Activated CD4-positive, CD25-positive, alpha-beta regulatory T cell (primary cell): ENCODE results near the gene METTL23.
A peak's percentile ranks its signal among the peaks of the same experiment; 100 is the strongest.
"Not testable (repeated sequence)": the region's sequence is repeated elsewhere in the genome, so short reads cannot be mapped to it uniquely, and the experiment has no call there.

Source experiments
- DNase-seq, 4 experiments: peaks; one replicate each; lab custom pipeline; 2025; lab: John Stamatoyannopoulos, UW

Gene METTL23

DNA sequence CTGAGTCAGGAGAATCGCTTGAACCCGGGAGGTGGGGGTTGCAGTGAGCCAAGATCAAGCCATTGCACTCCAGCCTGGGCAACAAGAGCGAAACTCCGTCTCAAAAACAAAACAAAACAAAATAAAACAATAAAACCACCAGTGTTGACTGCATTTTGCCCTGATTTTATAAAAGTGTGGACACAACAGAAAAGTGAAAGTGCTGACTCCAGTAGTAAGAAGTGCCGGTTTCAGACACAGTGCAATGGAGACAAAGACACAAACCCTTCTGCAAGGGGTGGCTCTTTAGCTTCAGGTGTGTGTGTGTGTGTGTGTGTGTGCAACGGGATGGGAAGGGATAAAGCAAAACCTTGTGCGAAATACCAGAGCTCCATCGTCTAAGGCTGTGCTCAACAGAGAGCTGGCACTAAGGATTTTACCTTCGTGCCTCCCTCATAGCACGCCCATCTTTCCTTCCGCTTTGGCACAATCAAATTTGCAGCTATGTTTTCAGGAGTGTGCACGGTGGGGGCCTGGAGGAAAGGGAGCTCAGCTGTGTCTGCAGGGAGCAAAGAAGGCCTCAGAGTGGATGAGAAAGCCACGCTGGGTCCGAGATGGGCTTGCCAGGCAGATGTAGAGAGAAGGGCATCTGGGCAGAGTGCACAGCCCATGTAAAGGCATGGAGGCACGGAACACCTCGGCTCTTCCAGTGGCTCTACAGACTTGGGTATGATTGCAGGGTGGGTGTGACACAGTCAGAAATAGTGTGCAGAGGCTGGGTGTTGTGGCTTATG, 31.4 kb upstream of the METTL23 start:
- DNase-seq, result no peak

DNA sequence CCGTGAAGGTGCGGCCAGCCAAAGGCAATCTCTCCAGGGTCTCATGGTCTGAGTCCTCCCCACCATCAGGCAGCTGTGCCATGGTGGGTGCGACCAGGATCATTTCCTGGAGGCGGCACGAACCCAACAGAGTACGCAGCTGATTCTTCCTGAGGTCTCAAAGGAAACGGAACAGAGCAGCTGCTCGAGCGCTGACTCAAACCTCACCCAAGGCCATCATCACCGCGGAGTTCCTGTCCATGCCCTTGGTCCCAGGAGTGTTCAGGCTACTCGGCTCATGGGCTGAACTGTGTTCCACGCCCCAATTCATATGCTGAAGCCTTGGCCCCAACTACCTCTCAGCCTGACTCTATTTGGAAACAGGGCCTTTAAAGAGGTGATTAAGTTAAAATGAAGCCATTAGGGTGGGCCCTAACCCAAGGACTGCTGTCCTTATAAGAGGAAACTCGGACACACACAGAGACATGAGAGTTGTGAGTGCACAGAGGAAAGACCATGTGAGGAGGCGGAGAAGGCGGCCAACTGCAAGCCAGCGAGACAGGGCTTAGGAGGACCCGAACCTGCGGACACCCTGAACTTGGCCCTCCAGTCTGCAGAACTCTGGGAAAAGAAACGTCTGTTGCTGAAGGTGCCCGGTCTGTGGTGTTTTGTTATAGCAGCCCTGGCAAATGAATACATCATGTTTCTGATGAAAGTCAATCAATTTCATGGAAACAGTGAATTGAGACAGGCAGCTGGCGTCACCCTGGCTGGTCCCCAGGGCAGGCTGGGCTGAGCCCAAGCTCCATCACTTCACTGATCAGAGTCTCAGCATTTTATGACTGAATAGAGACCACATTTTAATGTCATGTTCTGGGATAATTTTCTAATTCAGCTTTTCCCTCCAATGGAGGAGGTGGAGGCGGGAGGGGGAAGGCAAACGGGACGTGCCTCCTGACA, 29.6 kb upstream of the METTL23 start:
- no peak for DNase-seq

DNA sequence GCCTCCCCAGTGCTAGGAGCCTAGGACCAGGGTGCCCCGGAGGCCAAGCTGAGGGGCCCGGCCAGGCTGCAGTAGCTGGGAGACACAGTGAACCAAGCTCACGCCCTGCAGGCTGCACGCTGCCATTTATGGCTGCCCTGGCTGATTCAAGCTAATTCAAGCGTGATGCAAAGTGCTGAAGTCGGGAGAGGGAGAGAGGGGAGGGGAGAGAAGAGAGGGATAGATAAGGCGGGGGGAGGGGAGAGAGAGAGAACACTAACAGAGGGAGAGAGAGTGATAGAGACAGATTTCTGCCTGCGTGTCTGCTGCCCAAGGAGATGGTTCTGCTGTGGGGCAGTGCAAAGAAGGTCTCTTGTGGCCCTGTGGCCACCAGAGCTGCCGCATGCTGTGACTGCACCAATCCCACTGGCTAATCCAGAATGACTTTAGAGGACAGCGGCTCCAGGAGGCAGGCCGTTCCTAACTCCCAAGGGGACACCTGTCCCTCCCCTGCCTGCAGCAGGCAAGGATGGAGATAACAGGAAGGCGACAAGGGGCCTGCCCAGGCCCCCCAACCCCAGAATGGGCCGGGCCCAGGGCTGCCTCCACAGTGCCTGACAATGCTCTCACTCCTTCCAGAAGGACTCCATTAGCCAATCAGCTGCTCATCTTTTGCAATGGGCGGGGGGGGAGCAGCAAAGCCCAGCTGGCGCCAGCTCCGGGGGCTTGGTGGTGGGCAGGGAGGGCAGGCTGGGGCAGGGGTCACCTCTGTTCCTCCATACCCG, 28.8 kb upstream of the METTL23 start:
- no peak for DNase-seq

DNA sequence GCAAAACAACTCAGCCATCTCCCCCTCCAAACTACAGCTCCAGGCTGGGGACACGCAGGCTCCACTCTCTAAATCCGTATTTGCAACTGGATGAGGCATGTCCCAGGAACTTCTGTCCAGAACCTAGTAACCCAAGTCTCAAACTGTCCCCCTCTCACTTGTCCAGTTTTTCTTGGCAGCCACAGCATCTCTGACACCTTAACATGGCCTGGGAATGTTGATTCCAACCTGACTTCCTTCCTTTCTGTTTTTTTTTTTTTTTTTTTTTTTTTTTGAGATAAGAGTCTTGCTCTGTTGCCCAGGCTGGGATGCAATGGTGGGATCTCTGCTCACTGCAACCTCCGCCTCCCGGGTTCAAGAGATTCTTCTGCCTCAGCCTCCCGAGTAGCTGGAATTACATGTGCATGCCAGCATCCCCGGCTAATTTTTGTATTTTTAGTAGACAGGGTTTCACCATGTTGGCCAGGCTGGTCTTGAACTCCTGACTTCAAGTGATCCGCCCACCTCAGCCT, 28.1 kb upstream of the METTL23 start:
- DNase-seq, result not testable (repeated sequence)

DNA sequence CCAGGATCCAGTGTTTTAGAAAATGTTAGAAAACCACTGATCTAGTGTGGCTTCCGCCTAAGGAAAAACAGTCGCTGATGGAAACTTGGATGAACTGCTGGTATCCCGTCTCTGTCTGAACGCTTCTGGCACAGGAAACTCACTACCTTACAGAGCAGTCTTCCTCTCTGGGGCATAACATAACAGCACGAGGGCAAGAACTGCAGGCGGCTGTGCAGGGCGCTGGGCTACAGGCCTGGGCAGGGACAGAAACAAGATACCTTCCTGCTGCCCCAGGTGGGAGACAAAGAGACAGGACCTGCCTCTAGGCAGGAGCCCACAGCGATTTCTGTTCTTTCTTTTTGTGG, 26.4 kb upstream of the METTL23 start:
- no peak for DNase-seq

DNA sequence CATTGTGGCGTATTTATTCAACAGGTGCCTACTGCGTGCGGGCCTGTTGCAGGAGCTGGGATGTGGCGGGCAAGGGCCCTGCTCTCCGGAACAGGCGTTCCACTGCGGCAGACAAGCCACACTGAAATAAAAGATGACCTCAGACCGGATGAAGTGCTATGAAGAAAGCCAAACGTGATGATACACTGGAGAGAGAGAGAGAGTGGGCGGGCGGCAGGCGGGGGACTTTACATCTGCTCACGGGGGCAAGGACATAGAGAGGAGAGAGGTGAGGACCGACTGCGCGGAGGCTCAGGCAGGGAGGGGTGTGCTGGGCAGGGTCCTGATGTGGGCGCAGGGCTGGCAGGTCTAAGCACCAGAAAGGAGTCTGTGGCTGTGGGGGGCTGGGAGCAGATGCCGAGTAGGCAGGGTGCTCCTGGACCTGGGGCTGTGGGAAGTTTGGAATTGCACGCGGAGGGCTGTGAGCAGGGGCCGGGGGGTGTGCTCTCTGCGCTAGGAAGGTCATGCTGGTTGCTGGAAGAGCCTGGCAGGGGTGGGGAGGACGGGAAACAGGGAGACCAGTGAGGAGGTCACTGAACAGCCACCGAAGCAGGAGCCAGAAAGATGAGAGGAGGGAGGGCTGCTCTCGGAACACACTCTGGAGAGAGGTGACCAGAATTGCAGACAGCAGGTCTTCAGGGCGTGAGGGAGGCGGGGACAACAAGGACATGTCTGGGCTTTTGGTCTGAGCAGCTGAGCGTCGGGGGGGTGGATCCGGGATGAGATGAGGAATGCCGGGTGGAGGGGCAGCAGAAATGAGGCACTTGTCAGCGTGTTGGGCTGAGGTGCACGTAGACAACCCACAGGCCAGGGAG, 25.8 kb upstream of the METTL23 start:
- DNase-seq, result no peak

DNA sequence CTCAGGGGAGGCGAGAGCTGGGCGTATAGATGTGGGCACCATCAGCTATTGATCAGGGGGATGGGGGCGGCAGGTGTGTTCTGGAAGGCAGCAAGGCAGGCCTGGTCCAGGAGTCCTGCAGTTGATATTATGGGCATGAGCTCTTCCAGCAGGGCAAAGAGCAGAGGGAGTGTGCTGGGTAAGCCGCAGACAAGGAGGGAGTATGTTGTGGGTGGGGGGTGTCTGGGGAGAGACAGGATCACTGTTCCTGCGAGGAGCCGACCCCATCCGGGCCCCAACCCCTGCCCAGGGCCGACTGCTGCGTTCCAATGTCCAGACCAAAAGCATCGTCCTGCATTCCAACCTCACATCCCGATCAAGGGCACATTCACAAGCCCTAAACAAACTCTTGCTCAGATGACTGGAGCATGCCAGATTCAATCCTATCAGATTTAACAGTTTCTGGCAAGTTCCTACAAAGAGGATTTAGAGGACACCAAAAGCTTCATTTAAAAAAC, 25.1 kb upstream of the METTL23 start:
- DNase-seq, result no peak

DNA sequence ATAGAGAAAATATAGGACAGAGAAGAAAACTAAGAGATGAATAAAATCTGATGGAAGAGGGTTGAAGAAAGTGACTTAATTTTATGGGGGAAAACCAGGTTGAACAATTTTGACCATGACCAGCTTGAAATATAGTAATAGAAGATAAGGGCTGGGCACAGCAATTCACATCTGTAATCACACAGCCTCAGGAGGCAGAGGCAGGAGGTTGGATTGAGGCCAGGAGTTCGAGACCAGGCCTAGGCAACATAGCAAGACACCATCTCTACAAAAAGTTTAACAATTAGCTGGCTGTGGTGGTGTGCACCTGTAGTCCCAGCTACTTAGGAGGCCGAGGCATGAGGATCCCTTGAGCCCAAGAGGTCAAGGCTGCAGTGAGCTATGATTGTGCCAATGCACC, 24.6 kb upstream of the METTL23 start:
- no peak for DNase-seq

DNA sequence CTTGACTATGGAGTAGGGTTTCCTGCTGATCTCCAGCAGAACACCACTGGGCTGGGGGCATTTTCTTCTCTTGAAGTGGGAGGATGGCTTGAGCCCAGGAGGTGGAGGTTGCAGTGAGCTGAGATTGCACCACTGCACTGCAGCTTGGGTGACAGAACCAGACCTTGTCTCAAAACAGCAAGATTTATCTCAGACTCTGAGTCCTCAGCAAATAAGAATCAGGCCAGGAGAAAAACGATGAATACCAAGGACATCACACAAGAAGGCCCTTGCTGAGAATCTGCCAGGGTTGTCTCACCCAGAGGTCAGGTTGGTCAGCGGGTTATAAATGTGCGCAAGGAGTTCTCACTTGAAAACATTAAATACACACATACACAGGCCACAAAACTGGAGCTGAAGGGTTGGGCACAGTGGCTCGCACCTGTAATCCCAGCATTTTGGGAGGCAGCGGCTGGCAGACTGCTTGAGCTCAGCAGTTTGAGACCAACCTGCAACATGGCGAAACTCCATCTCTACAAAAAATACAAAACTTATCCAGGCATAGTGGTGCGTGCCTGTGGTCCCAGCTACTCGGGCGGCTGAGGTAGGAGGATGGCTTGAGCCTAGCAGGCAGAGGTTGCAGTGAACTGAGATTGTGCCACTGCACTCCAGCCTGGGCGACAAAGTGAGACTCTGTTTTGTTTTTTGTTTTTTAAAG, 23.6 kb upstream of the METTL23 start:
- no peak for DNase-seq

DNA sequence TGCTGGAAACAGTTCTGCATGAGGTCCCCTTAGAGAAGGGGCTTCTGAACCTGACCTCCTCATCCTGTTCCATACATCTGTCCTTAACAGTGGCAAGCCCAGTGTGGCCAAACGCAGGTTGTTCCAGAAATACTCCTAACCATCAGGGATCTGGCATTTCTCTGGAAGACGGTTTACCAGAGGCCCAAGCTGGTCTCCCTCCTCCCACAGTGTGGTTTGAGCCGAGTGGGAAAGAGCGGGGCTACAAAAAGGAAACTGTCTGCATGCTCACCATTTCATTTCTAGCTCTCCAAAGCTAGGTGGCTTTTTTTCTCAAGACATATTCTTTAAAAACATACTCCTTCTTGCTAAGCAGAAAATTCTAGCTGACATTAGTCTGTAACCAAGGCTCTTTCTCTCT, 21.8 kb upstream of the METTL23 start:
- no peak for DNase-seq

DNA sequence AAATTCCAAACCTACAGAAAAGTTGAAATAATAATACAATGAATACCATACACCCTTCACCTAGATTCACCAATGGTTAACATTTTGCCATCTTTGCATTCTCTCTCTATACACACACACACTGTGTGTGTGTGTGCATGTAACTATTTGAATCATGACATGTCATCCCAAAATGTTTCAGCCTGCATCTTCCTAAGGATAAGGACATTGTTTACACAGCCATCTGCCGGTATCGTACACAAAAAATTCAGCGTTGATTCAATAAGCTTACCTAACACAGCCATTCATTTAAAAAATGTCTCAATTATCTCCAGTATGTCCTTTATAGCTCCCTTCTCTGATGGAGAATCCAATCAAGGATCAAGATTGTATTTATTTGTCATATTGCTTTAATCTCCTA, 19.8 kb upstream of the METTL23 start:
- no peak for DNase-seq

DNA sequence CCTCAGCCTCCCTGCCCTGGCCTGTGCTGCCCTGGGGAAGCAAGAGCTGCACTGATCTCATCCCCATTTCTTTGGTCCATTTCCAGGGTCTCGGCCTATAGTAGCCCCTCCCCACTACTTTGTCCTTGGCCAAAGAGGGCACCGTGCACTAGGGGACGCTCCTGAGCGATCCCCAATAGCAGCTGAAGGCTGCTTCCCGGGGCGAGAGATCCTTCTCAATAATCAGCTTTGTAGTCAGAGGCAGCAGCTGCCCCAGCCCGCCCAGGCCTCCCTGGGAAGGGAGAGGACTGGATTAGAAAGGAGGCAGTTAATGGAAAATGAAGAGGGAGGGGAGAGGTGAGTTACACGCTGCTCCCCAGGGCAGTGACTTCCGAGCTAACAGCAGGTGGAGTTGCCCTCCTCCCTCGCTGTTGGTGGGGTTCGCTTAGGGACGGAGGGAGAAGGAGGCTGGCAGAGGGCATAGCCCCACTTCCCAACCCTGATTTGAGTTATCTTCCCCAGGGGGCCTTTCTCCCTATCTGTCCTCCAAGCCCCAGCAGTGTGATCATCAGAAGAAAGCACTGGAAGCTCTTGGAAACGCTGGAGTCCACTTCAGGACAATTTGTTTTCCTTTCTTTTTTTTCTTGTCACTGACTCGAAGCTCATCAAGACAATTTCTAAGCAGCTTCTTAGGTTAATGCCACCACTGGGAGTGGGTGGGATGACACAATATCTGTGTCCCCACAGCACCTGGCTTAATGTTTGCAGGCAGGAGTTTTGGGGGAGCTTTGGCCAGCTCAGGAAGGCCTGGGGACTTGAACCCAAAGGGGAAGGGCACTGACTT, 18.4 kb upstream of the METTL23 start:
- DNase-seq, result no peak

DNA sequence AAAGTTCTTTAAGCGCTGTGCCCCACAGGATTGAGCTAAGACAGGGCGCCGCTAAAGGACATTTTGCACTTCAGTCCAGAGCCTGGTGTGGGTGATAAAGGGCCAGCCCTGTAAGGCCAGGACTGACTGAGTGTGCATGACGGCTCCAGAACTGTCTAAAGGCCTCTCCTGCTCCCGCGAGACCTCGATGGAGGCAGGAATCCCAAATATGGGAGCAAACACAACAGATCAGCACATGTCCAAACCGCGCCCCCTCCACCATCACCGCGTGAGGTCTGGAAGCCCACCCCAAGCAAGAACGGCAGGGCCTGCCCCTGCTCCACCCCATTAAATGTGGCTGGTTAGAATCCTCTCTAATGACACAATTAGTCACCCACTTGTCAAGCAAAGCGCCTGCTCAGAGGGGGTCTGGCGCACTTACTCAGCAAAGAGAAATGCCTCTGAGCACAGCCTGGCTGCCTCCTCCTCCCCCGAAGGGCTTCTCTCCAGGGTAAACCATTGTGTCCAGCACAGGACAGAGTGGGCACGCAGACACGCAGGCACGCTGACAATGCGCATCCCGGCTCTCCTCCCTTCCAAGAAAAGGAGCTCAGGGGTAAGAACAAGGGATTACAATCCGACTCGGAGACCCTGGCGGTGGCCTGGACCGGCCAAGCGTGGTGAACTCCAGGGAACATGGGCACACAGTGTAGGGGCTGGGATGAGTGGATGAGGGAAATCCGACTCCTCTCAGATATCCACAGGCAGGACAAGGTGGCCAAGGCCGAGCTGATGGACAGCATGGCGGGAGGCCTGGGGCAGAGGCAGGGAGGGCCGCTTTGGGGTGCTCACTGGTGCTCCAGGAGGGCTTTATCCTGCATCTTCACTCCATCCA, 17.3 kb upstream of the METTL23 start:
- no peak for DNase-seq

DNA sequence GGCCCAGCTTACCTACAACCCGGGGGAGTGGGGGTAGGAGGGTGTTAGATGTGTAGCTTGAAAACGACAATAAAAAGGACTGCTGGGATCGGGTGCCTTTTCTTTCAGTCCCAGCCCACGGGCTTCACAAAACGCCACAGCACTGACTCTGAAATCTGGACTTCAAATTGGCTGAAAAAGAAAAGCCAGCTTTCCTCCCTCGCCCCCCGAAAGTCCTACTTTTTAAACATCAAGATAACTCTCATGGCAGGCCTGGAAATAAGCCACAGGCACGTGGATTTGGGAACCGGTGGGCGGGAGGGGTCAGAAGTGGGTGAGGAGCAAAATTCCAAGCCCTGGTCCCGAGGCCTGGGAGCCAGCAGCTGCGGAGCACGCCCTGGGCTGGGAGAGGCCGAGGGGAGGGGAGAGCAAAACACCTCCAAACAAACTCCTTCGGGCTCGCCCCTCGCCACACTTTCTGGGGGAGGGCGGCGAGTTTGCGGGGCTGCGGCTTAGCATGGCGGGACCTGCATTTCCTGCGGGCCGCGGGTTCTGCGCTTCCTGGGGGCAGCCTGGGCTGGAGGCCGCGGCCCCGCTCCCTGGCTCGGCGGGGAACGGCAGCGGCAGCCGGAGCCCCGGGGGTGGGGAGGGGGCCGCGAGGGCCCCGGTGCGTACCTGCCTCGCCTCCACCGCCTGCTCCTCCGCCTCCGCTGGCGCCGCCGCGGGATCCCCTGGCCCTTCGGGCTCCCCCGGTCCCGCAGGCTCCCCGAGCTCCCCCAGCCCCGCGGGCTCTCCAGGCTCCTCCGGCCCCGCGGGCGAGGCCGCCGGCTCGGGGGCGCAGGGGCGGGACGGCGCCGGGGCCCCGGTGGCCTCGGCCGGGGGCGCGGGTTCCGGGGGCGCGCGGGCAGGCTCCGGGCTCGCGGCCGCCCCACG, 16.4 kb upstream of the METTL23 start:
- DNase-seq, result not testable (repeated sequence)

DNA sequence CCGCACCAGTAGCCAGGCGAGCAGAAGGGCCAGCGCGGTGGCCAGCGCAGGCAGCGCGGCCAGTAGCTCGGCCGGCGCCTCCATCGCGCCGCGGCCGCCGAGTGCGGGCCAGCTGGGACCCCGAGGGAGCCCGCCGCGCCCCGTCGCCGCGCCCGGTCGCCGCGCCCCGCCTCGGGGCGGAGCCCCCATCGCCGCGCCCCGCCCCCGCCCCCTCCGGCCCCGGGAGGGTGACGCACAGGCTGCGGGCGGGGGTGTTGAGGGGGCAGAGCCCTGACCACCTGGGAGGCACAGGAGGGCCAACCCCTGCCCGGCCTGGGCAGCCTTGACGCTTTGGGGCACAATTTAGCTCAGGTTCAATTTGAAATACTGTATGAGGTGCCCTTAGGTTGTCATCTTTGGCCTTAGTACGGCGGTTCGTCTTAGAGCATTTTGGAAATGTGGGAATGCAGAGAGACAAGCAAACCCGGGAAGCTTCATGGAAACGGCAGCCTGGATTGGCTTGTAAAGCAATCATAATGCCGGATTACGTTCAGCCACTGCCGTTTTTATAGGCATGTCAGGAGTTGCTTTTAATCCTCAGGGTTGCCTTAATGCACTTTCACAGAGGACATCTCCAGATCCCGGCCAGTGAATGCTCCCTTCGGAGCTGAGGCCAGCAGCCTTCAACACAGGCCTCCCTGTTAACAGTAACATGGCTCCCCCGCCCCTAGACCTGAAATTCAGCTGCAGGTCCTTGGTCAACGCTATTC, 15.6 kb upstream of the METTL23 start, which contains the start of gene MXRA7:
TSS of gene MXRA7 (minus strand) at position 103 of the 749 bp plus-strand sequence. CDS start at position 84, 19 bp downstream.
- peak; percentile 8 to 23 (median 18) for DNase-seq

DNA sequence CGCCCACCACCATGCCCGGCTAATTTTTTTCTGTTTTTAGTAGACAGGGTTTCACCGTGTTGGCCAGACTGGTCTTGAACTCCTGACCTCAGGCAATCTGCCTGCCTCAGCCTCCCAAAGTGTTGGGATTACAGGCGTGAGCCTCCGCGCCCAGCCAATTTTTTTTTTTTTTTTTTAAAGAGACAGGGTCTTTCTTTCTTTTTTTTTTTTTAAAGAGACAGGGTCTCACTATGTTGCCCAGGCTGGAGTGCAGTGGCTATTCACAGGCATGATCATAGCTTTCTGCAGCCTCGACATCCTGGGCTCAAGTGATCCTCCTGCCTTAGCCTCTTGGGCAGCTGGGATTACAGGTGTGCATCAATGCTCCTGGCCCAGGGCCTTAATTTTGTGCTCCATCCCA, 14.3 kb upstream of the METTL23 start:
- not testable (repeated sequence) for DNase-seq

DNA sequence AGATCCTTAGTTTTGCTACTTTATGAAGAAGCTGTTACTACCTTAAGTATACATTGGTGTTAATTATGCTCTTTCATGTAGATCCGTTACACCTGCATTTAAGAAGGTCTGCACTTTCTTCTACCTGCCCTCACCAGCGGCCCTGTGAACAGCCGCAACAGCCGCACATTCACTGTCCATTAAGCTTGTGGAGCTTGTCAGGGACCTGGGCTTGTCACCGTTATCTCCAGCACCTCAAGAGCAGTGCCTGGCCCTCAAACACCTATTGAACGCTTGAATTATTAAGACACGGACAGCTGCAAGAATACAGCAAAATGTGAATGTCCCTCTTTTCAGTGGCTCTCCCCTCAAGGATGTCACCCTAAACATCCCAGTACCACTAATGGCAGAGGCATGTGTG, 12.9 kb upstream of the METTL23 start:
- no peak for DNase-seq
